Thyroid gland (tissue), 4 donors: ENCODE measurements around the gene BLZF1.

Source experiments
- POLR2A ChIP-seq, 2 donors: fragments of 450-650 bp; IDR thresholded peaks; one replicate each; pipeline ENCODE4 v1.6.1; 2017; ENCODE audit warnings: antibody characterized with exemption in 2 of 2, mild to moderate bottlenecking in 2 of 2, moderate library complexity in 1 of 2
- TF ChIP-seq, protein P1 (sequence below), 6 experiments: fragments of 200-600 bp in 3 of 6; fragments of 450-650 bp in 3 of 6; sonication (generic) in 3 of 6; IDR thresholded peaks; one replicate each; pipeline ENCODE4 v1.5.1; 2016 to 2019; ENCODE audit warnings: antibody characterized with exemption in 6 of 6, mild to moderate bottlenecking in 2 of 6, inconsistent platforms in 1 of 6, moderate library complexity in 1 of 6

DNA sequence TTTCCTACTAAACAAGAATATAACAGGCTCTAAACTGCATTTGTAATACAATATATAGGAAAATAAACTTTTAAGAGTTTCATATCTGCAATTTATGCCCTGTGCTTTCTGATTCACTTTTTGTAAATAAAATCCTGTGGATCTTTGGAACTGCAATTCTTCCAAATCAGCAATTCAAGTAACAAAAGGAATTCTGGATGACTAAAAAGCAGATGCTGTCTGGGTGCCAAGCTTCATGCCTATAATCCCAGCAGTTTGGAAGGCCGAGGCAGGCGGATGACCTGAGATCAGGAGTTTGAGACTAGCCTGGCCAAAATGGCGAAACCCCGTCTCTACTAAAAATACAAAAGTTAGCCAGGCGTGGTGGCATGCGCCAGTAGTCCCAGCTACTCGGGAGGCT, 6.7 kb upstream of the BLZF1 start:
- TF ChIP-seq, protein P1, sequence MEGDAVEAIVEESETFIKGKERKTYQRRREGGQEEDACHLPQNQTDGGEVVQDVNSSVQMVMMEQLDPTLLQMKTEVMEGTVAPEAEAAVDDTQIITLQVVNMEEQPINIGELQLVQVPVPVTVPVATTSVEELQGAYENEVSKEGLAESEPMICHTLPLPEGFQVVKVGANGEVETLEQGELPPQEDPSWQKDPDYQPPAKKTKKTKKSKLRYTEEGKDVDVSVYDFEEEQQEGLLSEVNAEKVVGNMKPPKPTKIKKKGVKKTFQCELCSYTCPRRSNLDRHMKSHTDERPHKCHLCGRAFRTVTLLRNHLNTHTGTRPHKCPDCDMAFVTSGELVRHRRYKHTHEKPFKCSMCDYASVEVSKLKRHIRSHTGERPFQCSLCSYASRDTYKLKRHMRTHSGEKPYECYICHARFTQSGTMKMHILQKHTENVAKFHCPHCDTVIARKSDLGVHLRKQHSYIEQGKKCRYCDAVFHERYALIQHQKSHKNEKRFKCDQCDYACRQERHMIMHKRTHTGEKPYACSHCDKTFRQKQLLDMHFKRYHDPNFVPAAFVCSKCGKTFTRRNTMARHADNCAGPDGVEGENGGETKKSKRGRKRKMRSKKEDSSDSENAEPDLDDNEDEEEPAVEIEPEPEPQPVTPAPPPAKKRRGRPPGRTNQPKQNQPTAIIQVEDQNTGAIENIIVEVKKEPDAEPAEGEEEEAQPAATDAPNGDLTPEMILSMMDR (IDR thresholded peaks at IDR 0.05) = no peak
- no peak for TF ChIP-seq POLR2A (IDR thresholded peaks at IDR 0.05)
